H9 (cell line): ENCODE results near the gene ASB7. TPM values are rescaled to one million over a fixed set of nuclear protein-coding genes. Genes with fewer than 3 reads are reported as not detected.

Source experiments
- DNase-seq: peaks from one replicate; pipeline ENCODE4 v3.0.0-alpha.2; 2017
- H2AFZ ChIP-seq: one replicate; pipeline ENCODE4 v1.6.1; 2013; ENCODE audit warnings: mild to moderate bottlenecking, low read length, control low read depth, moderate library complexity
- H2AK5ac ChIP-seq: 2 replicates; pipeline ENCODE4 v1.6.1; 2013; ENCODE audit warnings: low read length, control low read depth, mixed read lengths; ENCODE audit not compliant: insufficient read length
- H2BK120ac ChIP-seq: one replicate; pipeline ENCODE4 v1.6.1; 2013; ENCODE audit warnings: low read depth, mild to moderate bottlenecking, low read length, control low read depth, inconsistent platforms; ENCODE audit not compliant: poor library complexity, severe bottlenecking
- H2BK12ac ChIP-seq: 2 replicates; pipeline ENCODE4 v1.6.1; 2013; ENCODE audit warnings: low read length, control low read depth, mixed read lengths, low read depth; ENCODE audit not compliant: insufficient read length
- H2BK15ac ChIP-seq: 2 replicates; pipeline ENCODE4 v1.6.1; 2013; ENCODE audit warnings: low read depth, low read length, control low read depth
- H2BK20ac ChIP-seq: one replicate; pipeline ENCODE4 v1.6.1; 2013; ENCODE audit warnings: low read depth, mild to moderate bottlenecking, low read length, control low read depth, inconsistent platforms; ENCODE audit not compliant: poor library complexity, severe bottlenecking
- H2BK5ac ChIP-seq: 2 replicates; pipeline ENCODE4 v1.6.1; 2013; ENCODE audit warnings: low read length, control low read depth, mixed read lengths; ENCODE audit not compliant: insufficient read length
- H3K14ac ChIP-seq: 2 replicates; pipeline ENCODE4 v1.6.1; 2013; ENCODE audit warnings: low read length, control low read depth; ENCODE audit not compliant: insufficient read depth
- H3K18ac ChIP-seq: 2 replicates; pipeline ENCODE4 v1.6.1; 2013; ENCODE audit warnings: low read depth, mild to moderate bottlenecking, mixed read lengths, low read length, control low read depth; ENCODE audit not compliant: insufficient read length
- H3K23ac ChIP-seq: 2 replicates; pipeline ENCODE4 v1.6.1; 2013; ENCODE audit warnings: low read length, control low read depth, mixed read lengths, low read depth; ENCODE audit not compliant: insufficient read length
- H3K23me2 ChIP-seq: 2 replicates; pipeline ENCODE4 v1.6.1; 2013; ENCODE audit warnings: low read depth, mild to moderate bottlenecking, mixed read lengths, low read length, control low read depth; ENCODE audit not compliant: insufficient read length, poor library complexity, severe bottlenecking
- H3K27ac ChIP-seq: 2 replicates; pipeline ENCODE4 v1.5.1; 2013; ENCODE audit warnings: low read length, control low read depth, mixed read lengths, low read depth; ENCODE audit not compliant: insufficient read length
- H3K27me3 ChIP-seq: 2 replicates; pipeline ENCODE4 v1.6.1; 2013; ENCODE audit warnings: low read length, control low read depth, inconsistent platforms; ENCODE audit not compliant: insufficient read depth
- H3K4ac ChIP-seq: 2 replicates; pipeline ENCODE4 v1.6.1; 2013; ENCODE audit warnings: low read depth, mild to moderate bottlenecking, control low read depth, inconsistent platforms, low read length, moderate library complexity
- H3K4me1 ChIP-seq: 2 replicates; pipeline ENCODE4 v1.6.1; 2013; ENCODE audit warnings: low read length, control low read depth, inconsistent platforms; ENCODE audit not compliant: insufficient read depth
- H3K4me2 ChIP-seq: 2 replicates; pipeline ENCODE4 v1.6.1; 2013; ENCODE audit warnings: low read length, control low read depth, mixed read lengths; ENCODE audit not compliant: insufficient read length, insufficient read depth
- H3K56ac ChIP-seq: 2 replicates; pipeline ENCODE4 v1.6.1; 2013; ENCODE audit warnings: low read depth, mild to moderate bottlenecking, mixed read lengths, low read length, control low read depth; ENCODE audit not compliant: insufficient read length
- H3K79me1 ChIP-seq: 2 replicates; pipeline ENCODE4 v1.6.1; 2013; ENCODE audit warnings: low read depth, mild to moderate bottlenecking, moderate library complexity, low read length, control low read depth, inconsistent platforms; ENCODE audit not compliant: insufficient read depth, poor library complexity, severe bottlenecking
- H3K79me2 ChIP-seq: 2 replicates; pipeline ENCODE4 v1.6.1; 2013; ENCODE audit warnings: low read length, control low read depth, inconsistent platforms; ENCODE audit not compliant: insufficient read depth
- H3K9ac ChIP-seq: 2 replicates; pipeline ENCODE4 v1.6.1; 2013; ENCODE audit warnings: low read length, control low read depth, mixed read lengths; ENCODE audit not compliant: insufficient read length; ENCODE audit errors: extremely low read depth
- H3K9me3 ChIP-seq: one replicate; pipeline ENCODE4 v1.6.1; 2013; ENCODE audit warnings: low read depth, low read length, inconsistent platforms; ENCODE audit not compliant: control insufficient read depth
- H3T11ph ChIP-seq: one replicate; pipeline ENCODE4 v1.6.1; 2013; ENCODE audit warnings: mild to moderate bottlenecking, low read length, control low read depth, inconsistent platforms
- H4K20me1 ChIP-seq: one replicate; pipeline ENCODE4 v1.6.1; 2013; ENCODE audit not compliant: control insufficient read depth, insufficient read length, insufficient read depth
- H4K5ac ChIP-seq: 2 replicates; pipeline ENCODE4 v1.6.1; 2013; ENCODE audit warnings: low read depth, mild to moderate bottlenecking, mixed read lengths, low read length, control low read depth; ENCODE audit not compliant: insufficient read length
- H4K8ac ChIP-seq: replicated peaks from 2 replicates; pipeline ENCODE4 v1.6.1; 2013; ENCODE audit warnings: low read length, control low read depth, mixed read lengths, low read depth; ENCODE audit not compliant: insufficient read length
- H4K91ac ChIP-seq: 2 replicates; pipeline ENCODE4 v1.6.1; 2013; ENCODE audit warnings: low read depth, mild to moderate bottlenecking, moderate library complexity, mixed read lengths, low read length, control low read depth; ENCODE audit not compliant: insufficient read length
- H3K27ac Mint-ChIP-seq, 3 experiments: 2 replicates in 2 of 3; 3 replicates in 1 of 3; pipeline ENCODE4 v1.8.0; 2020 to 2021; ENCODE audit warnings: mixed read lengths in 3 of 3, mild to moderate bottlenecking in 1 of 3, moderate library complexity in 1 of 3
- H3K27me3 Mint-ChIP-seq: 2 replicates; pipeline ENCODE4 v1.8.0; 2021; ENCODE audit warnings: low read depth, mild to moderate bottlenecking, moderate library complexity, mixed read lengths
- H3K36me3 Mint-ChIP-seq, 3 experiments: 2 replicates in 2 of 3; 3 replicates in 1 of 3; pipeline ENCODE4 v1.8.0; 2020 to 2021; ENCODE audit warnings: low read depth in 3 of 3, mixed read lengths in 3 of 3; ENCODE audit not compliant: insufficient read depth in 1 of 3
- H3K4me1 Mint-ChIP-seq, 2 experiments: 2 replicates each; pipeline ENCODE4 v1.8.0; 2020; ENCODE audit warnings: mixed read lengths in 2 of 2
- H3K4me3 Mint-ChIP-seq, 2 experiments: 2 replicates in 1 of 2; 3 replicates in 1 of 2; pipeline ENCODE4 v1.8.0; 2020 to 2021; ENCODE audit warnings: mild to moderate bottlenecking in 2 of 2, mixed read lengths in 2 of 2, moderate library complexity in 1 of 2
- H3K9me3 Mint-ChIP-seq, 2 experiments: 2 replicates in 1 of 2; 3 replicates in 1 of 2; pipeline ENCODE4 v1.8.0; 2020; ENCODE audit warnings: mild to moderate bottlenecking in 2 of 2, mixed read lengths in 2 of 2, moderate library complexity in 1 of 2
- CTCF ChIP-seq: fragments of 200-600 bp; sonication (generic); conservative IDR thresholded peaks from 3 replicates; pipeline ENCODE4 v1.8.0; 2021; ENCODE audit warnings: antibody characterized with exemption, mild to moderate bottlenecking
- WGBS: extraction: QIAGEN DNeasy Blood & Tissue Kit; methylation state at CpG from one replicate; pipeline ENCODE4 v1.1.7; 2013; ENCODE audit warnings: missing lambda C conversion rate, low lambda C conversion rate, mixed read lengths; ENCODE audit not compliant: insufficient read length; ENCODE audit errors: extremely low coverage; 5-methylcytosine and 5-hydroxymethylcytosine counted together
- total RNA-seq: library from RNA; stranded (reverse); gene quantifications from 2 replicates; pipeline ENCODE4 v1.2.1, GENCODE V29; 2021

ASB7 gene
- total RNA-seq, 1 experiment from 2014 or later, result 12.8 TPM

- Histone ChIP-seq H3K27me3 (no peaks in the 10 kb centered on the region), H4K5ac (no peak overlapping the region), H2BK12ac (no peak overlapping the region), H3K27ac (no peak overlapping the region), H3K4me2 (no peak overlapping the region), H3K56ac (no peak overlapping the region), H3K23me2 (no peaks in the 10 kb centered on the region), H3K23ac (no peak overlapping the region), H2AFZ (no peak overlapping the region), H2BK120ac (no peak overlapping the region), H4K20me1 (no peaks in the 10 kb centered on the region), H3T11ph (no peak overlapping the region), H3K4ac (no peak overlapping the region), H2BK5ac (no peak overlapping the region), H3K9me3 (no peaks in the 10 kb centered on the region), H2BK20ac (no peak overlapping the region), H3K79me1 (peaks cover 2% of the 10 kb centered on the region), H3K18ac (no peak overlapping the region), H3K9ac (no peak overlapping the region), H3K79me2 (no peaks in the 10 kb centered on the region), H4K91ac (no peak overlapping the region), H4K8ac (no peak overlapping the region), H2BK15ac (no peak overlapping the region), H3K14ac (no peak overlapping the region), H2AK5ac (no peak overlapping the region), H3K4me1 (no peaks in the 10 kb centered on the region)
- Mint-ChIP-seq H3K9me3 (no peaks in the 10 kb centered on the region), H3K4me1 (no peaks in the 10 kb centered on the region), H3K4me3 (no peak overlapping the region), H3K36me3 (peaks cover 2 to 41% (median 15%) of the 10 kb centered on the region in 3 experiments; a peak in 5 of 7 replicates), H3K27me3 (no peaks in the 10 kb centered on the region), H3K27ac (no peak overlapping the region)
- no CpG with 5 or more reads among the region's 1 CpG for WGBS
- no peak for TF ChIP-seq CTCF
- DNase-seq, result no peak
Observed at GRCh38 chr15:100613208-100613607, 10.8 kb downstream of the ASB7 start.
